ENCODE measurements around the gene CYP4Z1. TPM values are rescaled to one million over a fixed set of nuclear protein-coding genes. Genes with fewer than 3 reads are reported as not detected.

The CYP4Z1 gene
- total RNA-seq, 2 donors from 2014 or later: 0.14 TPM; not detected in 1

Other genes with a start within 250 kb of the CYP4Z1 start
- not detected for gene CYP4A11, start 125.8 kb upstream of the CYP4Z1 start, total RNA-seq
- gene CYP4X1, start 43.6 kb upstream of the CYP4Z1 start, total RNA-seq: 1 to 10 TPM; 1.1 to 2.2 TPM
- not detected for gene CYP4A22, start 70.2 kb downstream of the CYP4Z1 start, total RNA-seq
- 100 to 1,000 TPM in 1 of 2 donors, 10 to 100 TPM in 1; 32.4 to 107 TPM for gene PDZK1IP1, start 122.8 kb downstream of the CYP4Z1 start, total RNA-seq
- 1 to 10 TPM; 1.2 to 1.3 TPM for gene TAL1, start 165.0 kb downstream of the CYP4Z1 start, total RNA-seq
- gene STIL, start 246.9 kb downstream of the CYP4Z1 start, total RNA-seq: 10 to 100 TPM in 1 of 2 donors, 1 to 10 TPM in 1; 4.7 to 10.7 TPM